ENCODE data around the gene LONRF2. TPM values are rescaled to one million over a fixed set of nuclear protein-coding genes. Genes with fewer than 3 reads are reported as not detected.

Gene LONRF2
- total RNA-seq, 1 experiment from 2014 or later = 0.33 TPM

DNA sequence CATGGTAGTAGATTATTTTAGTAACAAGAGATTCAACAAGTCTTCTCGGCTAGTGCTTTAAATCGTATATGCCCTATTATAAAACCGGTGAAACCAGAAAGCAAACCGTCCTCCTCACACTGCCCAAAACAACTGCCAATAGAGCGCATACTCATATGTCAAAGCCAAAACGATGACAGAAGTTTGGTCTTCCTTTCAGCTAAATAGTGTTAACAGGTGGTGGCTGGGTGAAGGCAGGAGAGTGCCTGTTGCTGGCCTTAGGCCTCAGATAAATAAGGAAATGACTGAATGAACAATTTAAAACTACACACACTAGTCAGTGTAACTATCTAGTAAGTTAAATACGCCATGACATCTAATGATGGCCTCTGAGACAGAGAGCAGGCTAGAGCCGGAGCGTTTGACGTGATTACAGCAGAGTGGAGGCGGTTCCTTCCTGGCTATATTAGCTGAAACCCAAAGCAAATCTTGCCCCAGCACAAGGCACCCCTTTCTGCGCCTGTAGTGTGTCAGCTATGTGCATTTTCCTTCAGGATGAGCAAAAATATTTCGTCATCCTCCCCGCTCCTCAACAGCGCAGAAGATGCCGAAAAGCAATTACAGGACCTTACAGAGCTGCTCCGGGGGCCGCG lies 1.6 kb downstream of the LONRF2 start:
- Mint-ChIP-seq H3K9me3 (peaks cover 32% of the 10 kb centered on the region), H3K27ac (no peak overlapping the region), H3K4me3 (peak overlapping the region; percentile 55), H3K27me3 (ENCODE audit: low read depth) (peaks cover 61% of the 10 kb centered on the region), H3K4me1 (peaks cover 5% of the 10 kb centered on the region), H3K36me3 (peaks cover 27% of the 10 kb centered on the region)
- POLR2A ChIA-PET = interaction anchor here (0.6 kb wide), 2 partner anchors 56 to 410 kb away, joined by 3 to 10 read pairs; no protein-coding TSS in a partner anchor
- CTCF ChIA-PET = interaction anchor here (0.8 to 3.2 kb wide), 11 partner anchors 12 to 242 kb away, joined by 3 to 58 read pairs (median 4); partner anchors contain the start of genes CHST10 and PDCL3
- DNase-seq (ENCODE audit: low spot score) = no peak
- peak; percentile 14 for ATAC-seq
- TF ChIP-seq PREB (CRISPR knock-in tag; IDR thresholded peaks at IDR 0.05; ENCODE audit: borderline replicate concordance) = no peak
- TF ChIP-seq FOXP1 (CRISPR knock-in tag; IDR thresholded peaks at IDR 0.05; ENCODE audit: borderline replicate concordance) = no peak
- no peak for TF ChIP-seq ATF2 (CRISPR knock-in tag; IDR thresholded peaks at IDR 0.05; ENCODE audit: borderline replicate concordance, low read depth)
- no peak for TF ChIP-seq ZNF532 (CRISPR knock-in tag; IDR thresholded peaks at IDR 0.05; ENCODE audit: borderline replicate concordance)
- no peak for TF ChIP-seq FOXJ3 (CRISPR knock-in tag; IDR thresholded peaks at IDR 0.05; ENCODE audit: borderline replicate concordance)
- TF ChIP-seq SMAD3 (CRISPR knock-in tag; IDR thresholded peaks at IDR 0.05; ENCODE audit: borderline replicate concordance) = no peak
- TF ChIP-seq ARID4B (CRISPR knock-in tag; IDR thresholded peaks at IDR 0.05; ENCODE audit: borderline replicate concordance) = no peak

DNA sequence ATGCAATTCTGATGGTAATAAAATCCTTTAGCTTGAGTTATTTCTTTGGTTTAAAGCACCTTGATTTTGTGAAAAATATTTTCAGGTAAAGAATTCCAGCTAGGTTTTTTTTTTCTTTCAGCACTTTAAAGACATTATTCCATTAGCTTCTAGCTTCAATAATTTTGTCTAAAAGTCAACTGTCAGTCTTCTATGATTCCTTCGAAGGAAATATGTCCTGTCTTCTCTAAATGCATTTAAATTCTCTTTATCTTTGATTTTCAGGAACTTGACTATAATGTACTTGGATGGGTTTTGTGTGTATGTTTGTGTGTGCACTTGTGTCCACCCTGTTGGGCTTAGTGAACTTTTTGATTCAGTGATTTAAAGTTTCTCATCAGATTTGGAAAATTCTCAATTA lies 4.7 kb downstream of the LONRF2 start:
- Mint-ChIP-seq H3K27me3 (ENCODE audit: low read depth) (peaks cover 32% of the 10 kb centered on the region), H3K36me3 (peaks cover 27% of the 10 kb centered on the region), H3K27ac (no peak overlapping the region), H3K9me3 (peaks cover 36% of the 10 kb centered on the region), H3K4me3 (no peak overlapping the region), H3K4me1 (peaks cover 8% of the 10 kb centered on the region)
- no peak for DNase-seq (ENCODE audit: low spot score)
- peak; percentile 92 for TF ChIP-seq ZNF317 (CRISPR knock-in tag; IDR thresholded peaks at IDR 0.05; ENCODE audit: borderline replicate concordance, low read depth)
- TF ChIP-seq, protein P1, sequence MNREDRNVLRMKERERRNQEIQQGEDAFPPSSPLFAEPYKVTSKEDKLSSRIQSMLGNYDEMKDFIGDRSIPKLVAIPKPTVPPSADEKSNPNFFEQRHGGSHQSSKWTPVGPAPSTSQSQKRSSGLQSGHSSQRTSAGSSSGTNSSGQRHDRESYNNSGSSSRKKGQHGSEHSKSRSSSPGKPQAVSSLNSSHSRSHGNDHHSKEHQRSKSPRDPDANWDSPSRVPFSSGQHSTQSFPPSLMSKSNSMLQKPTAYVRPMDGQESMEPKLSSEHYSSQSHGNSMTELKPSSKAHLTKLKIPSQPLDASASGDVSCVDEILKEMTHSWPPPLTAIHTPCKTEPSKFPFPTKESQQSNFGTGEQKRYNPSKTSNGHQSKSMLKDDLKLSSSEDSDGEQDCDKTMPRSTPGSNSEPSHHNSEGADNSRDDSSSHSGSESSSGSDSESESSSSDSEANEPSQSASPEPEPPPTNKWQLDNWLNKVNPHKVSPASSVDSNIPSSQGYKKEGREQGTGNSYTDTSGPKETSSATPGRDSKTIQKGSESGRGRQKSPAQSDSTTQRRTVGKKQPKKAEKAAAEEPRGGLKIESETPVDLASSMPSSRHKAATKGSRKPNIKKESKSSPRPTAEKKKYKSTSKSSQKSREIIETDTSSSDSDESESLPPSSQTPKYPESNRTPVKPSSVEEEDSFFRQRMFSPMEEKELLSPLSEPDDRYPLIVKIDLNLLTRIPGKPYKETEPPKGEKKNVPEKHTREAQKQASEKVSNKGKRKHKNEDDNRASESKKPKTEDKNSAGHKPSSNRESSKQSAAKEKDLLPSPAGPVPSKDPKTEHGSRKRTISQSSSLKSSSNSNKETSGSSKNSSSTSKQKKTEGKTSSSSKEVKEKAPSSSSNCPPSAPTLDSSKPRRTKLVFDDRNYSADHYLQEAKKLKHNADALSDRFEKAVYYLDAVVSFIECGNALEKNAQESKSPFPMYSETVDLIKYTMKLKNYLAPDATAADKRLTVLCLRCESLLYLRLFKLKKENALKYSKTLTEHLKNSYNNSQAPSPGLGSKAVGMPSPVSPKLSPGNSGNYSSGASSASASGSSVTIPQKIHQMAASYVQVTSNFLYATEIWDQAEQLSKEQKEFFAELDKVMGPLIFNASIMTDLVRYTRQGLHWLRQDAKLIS (CRISPR knock-in tag; IDR thresholded peaks at IDR 0.05; ENCODE audit: borderline replicate concordance) = no peak
- no peak for ATAC-seq
- ChIA-PET POLR2A (no interaction called here), CTCF (interaction anchor here (1.2 kb wide), 1 partner anchor 55 kb away, joined by 4 read pairs; no protein-coding TSS in a partner anchor)

Measured in WTC11 (cell line).